SK-N-SH (cell line): ENCODE data around the gene ARID1B.

Experiments
- CHD2 ChIP-seq: fragments of 150-350 bp; IDR thresholded peaks from 2 replicates; pipeline ENCODE4 v1.6.1; 2018; ENCODE audit warnings: low read length; ENCODE audit not compliant: partially characterized antibody
- EZH2phosphoT487 ChIP-seq: fragments of 200-600 bp; sonication (generic); IDR thresholded peaks from 2 replicates; pipeline ENCODE4 v1.6.1; 2017; ENCODE audit warnings: low read depth, mixed run types, mild to moderate bottlenecking, antibody characterized with exemption, moderate library complexity, borderline replicate concordance
- POLR2AphosphoS5 ChIP-seq: IDR thresholded peaks from 2 replicates; pipeline ENCODE4 v1.6.1; 2012; ENCODE audit warnings: low read depth, low read length
- RAD21 ChIP-seq: IDR thresholded peaks from 2 replicates; pipeline ENCODE4 v1.6.1; 2012; ENCODE audit warnings: mild to moderate bottlenecking, low read length
- RCOR1 ChIP-seq: fragments of 150-350 bp; IDR thresholded peaks from 2 replicates; pipeline ENCODE4 v1.6.1; 2017; ENCODE audit warnings: antibody characterized with exemption, low read length
- RXRA ChIP-seq: IDR thresholded peaks from 2 replicates; pipeline ENCODE4 v1.4.0; 2012; ENCODE audit warnings: low read depth, mild to moderate bottlenecking, borderline replicate concordance
- TF ChIP-seq, protein P1 (sequence below): fragments of 200-600 bp; sonication (generic); IDR thresholded peaks from 2 replicates; pipeline ENCODE4 v1.6.1; 2017; ENCODE audit warnings: antibody characterized with exemption, mild to moderate bottlenecking, moderate library complexity
- TF ChIP-seq, protein P2 (sequence below): IDR thresholded peaks from 2 replicates; pipeline ENCODE4 v1.4.0; 2012; ENCODE audit warnings: low read depth
- TF ChIP-seq, protein P3 (sequence below): IDR thresholded peaks from 2 replicates; pipeline ENCODE4 v1.6.1; 2012; ENCODE audit warnings: mild to moderate bottlenecking, low read depth, low read length, moderate library complexity

DNA sequence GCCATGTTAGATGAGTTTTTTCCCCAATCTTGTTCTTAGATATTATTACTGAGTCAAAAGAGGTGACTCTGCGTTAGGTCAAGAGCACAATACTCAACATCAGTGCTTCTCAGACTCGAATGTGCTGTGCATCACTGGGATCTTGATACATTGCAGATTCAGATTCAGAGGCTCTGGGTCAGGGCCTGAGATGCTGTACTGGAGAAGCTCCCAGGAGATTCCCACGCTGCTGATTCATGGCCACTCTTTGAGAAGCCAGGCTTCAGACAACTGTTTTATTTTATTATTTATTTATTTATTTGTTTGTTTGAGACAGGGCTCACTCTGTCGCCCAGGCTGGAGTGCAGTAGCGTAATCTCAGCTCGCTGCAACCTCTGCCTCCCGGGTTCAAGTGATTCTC, 41.4 kb upstream of the ARID1B start:
- TF ChIP-seq EZH2phosphoT487 (no peak), RAD21 (no peak), POLR2AphosphoS5 (no peak), RCOR1 (no peak), CHD2 (no peak), RXRA (no peak)
- TF ChIP-seq, protein P1, sequence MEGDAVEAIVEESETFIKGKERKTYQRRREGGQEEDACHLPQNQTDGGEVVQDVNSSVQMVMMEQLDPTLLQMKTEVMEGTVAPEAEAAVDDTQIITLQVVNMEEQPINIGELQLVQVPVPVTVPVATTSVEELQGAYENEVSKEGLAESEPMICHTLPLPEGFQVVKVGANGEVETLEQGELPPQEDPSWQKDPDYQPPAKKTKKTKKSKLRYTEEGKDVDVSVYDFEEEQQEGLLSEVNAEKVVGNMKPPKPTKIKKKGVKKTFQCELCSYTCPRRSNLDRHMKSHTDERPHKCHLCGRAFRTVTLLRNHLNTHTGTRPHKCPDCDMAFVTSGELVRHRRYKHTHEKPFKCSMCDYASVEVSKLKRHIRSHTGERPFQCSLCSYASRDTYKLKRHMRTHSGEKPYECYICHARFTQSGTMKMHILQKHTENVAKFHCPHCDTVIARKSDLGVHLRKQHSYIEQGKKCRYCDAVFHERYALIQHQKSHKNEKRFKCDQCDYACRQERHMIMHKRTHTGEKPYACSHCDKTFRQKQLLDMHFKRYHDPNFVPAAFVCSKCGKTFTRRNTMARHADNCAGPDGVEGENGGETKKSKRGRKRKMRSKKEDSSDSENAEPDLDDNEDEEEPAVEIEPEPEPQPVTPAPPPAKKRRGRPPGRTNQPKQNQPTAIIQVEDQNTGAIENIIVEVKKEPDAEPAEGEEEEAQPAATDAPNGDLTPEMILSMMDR, result no peak
- TF ChIP-seq, protein P2, sequence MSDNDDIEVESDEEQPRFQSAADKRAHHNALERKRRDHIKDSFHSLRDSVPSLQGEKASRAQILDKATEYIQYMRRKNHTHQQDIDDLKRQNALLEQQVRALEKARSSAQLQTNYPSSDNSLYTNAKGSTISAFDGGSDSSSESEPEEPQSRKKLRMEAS, result no peak
- TF ChIP-seq, protein P3, sequence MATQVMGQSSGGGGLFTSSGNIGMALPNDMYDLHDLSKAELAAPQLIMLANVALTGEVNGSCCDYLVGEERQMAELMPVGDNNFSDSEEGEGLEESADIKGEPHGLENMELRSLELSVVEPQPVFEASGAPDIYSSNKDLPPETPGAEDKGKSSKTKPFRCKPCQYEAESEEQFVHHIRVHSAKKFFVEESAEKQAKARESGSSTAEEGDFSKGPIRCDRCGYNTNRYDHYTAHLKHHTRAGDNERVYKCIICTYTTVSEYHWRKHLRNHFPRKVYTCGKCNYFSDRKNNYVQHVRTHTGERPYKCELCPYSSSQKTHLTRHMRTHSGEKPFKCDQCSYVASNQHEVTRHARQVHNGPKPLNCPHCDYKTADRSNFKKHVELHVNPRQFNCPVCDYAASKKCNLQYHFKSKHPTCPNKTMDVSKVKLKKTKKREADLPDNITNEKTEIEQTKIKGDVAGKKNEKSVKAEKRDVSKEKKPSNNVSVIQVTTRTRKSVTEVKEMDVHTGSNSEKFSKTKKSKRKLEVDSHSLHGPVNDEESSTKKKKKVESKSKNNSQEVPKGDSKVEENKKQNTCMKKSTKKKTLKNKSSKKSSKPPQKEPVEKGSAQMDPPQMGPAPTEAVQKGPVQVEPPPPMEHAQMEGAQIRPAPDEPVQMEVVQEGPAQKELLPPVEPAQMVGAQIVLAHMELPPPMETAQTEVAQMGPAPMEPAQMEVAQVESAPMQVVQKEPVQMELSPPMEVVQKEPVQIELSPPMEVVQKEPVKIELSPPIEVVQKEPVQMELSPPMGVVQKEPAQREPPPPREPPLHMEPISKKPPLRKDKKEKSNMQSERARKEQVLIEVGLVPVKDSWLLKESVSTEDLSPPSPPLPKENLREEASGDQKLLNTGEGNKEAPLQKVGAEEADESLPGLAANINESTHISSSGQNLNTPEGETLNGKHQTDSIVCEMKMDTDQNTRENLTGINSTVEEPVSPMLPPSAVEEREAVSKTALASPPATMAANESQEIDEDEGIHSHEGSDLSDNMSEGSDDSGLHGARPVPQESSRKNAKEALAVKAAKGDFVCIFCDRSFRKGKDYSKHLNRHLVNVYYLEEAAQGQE, result no peak
